LoVo (cell line): Measurements from ENCODE around the gene LTB4R2.

Source experiments
- DNase-seq: peaks from one replicate; pipeline ENCODE4 v3.0.0-alpha.2; 2016; ENCODE audit warnings: low spot score

The LTB4R2 gene

DNA sequence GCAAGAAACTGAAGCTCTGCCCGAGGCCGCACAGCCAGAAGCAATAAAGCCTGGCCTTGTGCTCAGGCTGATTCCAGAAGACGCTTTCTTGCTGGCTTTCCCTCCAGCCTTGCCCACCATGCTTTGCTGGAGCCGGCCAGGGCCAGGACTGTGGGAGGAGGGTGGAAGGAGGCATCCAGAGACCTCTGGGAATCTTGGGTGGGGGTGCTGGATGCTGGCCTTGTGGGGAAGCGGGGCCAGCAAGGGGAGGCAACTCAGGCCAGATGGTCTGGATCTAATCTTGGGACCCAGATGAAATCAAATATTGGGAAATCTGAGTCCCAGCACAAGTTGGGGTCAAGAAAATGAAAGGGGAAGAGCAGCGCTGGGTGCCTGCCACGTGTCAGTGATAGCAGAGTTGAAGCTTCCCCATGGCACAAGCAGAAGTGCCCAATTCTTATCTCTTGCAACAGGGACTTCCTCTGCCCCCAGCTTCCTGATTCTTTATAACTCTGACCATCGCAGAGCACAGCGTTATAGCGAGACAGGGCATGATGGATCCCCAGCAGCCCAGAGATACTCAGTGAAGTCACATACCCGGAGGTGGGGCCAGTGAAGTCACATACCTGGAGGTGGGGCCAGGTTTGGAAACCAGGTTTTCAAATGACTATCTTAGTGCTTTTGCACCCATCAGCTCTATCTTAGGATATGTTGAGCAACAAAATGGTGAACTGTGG is 32.2 kb upstream of the LTB4R2 start:
- no peak for DNase-seq

DNA sequence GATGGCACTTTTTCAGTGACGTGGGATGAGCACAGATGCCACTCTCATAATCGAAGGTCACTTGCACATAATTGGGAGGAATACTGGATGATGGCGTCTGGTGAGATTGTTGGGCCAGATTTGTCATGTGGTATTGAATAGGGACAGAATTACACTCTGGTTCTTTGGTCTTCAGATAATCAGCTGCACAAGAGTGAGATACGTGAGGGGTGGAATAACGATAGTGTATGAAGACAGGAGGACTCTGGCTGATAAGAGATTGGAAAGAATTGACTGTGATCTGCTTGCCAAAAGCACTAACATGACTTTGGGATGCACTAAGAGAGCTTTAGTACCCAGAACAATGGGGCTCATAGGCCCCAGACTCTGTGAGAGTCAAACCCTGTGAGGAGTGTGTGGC is 31.5 kb upstream of the LTB4R2 start:
- no peak for DNase-seq

- DNase-seq, result no peak
Measured at GRCh38 chr14:24279301-24280186, 30.4 kb upstream of the LTB4R2 start.

DNA sequence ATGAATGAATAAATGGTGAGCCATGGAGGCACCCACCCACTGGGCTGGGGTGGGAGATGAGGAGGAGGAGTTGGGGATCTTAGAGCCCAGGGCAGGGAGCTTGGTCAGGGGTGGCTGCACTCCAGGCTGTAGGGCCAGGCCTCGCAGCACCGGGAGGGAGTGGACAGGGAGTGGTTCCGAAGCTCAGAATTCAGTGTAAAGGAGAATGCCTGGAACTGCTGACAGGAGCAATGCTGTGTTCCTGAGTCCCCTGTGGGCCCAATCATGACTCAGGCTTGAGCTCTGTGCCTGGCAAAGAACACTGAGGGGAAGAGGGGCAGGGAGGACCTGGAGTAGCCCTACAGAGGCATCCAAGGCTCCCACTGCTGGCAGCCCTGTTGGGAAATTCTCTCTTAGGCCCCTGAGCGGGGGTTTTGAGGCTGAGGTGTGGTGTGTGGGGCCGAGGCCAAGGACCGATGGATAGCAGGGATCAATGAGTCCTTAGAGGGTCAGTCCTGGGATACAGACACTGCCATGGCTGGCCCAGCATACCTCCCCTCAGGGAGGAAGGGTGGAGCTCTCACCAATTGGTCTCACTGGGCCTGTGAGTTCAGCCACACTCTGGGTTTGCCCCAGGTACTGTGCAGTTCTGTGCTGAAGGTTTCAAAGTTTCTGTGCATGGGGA is 29.0 kb upstream of the LTB4R2 start:
- no peak for DNase-seq

- no peak for DNase-seq
Measured at GRCh38 chr14:24281636-24282035, 28.3 kb upstream of the LTB4R2 start.

DNA sequence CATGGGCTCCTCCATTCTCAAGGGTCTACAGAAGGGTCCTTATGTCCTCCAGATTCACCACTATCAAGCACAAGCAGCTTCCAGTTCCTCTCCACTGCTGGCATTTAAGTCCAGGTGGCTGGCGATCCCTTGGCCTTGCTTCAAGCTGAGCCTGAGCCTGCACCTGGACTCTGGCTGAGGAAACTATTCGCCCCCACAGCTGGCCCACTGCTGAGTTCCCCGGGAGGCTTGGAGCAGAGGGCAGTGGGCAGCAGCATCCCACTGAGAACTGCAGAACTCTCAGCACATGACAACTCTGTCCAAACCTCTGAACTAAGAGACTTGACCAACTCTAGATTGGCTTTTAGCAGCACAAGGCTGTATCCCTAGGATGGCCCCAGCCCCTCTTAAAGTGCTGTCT is 27.2 kb upstream of the LTB4R2 start:
- DNase-seq, result no peak

- DNase-seq, result no peak
Measured at GRCh38 chr14:24283796-24284460, 26.0 kb upstream of the LTB4R2 start.

GRCh38 chr14:24284501-24285035 is 25.4 kb upstream of the LTB4R2 start:
- no peak for DNase-seq

GRCh38 chr14:24285351-24285750 is 24.6 kb upstream of the LTB4R2 start:
- no peak for DNase-seq

DNA sequence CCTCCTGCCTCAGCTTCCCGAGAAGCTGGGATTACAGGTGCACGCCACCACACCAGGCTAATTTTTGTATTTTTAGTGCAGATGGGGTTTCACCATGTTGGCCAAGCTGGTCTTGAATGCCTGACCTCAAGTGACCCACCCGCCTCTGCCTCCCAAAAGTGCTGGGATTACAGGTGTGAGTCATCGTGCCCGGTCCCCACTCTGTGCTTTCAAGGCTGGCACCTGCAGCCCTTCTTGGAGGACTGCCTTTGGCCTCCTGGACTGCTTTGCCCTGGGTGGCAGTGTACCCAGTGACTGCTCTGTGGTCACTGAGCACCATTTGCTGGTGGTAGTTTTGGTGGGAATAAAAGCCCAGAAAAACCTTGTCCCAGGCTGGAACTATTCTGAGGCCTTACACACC is 22.9 kb upstream of the LTB4R2 start:
- no peak for DNase-seq

DNA sequence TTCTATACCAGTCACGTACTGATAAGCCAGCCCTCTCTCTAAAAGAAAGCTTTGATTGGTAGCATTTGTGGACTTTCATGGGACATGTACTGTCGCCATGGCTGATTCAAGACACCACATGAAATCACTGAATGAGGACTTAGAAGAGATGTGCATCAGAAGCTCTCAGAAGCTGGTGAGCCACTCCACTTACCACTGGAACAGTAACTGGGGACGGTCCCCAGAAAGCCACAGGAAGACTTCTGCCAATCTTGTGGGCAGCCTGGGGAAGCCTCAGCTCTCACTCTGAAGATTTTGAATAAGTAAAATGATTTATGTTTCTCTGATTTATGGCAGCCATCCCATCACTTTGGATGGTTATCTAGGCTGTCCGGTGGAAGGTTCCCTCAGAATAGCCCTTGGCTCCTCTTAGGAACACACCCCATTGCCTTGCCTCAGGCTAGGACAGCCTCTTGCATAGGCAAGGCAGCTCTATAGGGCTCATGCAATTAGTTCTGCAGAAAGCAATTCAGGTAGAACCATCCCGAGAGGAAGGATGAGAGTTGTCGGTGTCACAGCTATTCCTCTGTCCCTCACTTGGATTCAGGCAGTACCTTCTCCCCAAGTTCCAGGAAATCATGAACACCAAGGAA is 20.2 kb upstream of the LTB4R2 start:
- no peak for DNase-seq

DNA sequence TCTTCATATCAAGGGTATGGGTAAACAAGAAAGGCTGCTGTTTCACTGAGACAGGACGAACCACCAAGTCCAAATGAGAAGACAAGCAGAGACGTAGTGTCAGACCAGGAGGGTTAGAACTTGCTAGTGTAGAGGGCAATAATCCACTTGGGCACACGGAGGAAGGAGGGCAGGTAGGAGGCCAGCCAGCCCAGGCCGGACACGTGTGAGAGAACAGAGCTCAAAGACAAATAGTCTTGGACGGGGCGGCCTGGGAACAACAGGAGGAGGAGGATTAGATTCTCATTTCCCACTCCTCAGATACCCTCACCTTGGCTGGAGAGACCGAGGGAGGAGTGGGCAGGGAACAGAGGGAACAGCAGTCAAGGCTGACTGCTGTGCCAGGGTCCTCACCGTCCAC is 19.2 kb upstream of the LTB4R2 start:
- DNase-seq, result no peak

- no peak for DNase-seq
Measured at GRCh38 chr14:24291446-24292117, 18.4 kb upstream of the LTB4R2 start.

DNA sequence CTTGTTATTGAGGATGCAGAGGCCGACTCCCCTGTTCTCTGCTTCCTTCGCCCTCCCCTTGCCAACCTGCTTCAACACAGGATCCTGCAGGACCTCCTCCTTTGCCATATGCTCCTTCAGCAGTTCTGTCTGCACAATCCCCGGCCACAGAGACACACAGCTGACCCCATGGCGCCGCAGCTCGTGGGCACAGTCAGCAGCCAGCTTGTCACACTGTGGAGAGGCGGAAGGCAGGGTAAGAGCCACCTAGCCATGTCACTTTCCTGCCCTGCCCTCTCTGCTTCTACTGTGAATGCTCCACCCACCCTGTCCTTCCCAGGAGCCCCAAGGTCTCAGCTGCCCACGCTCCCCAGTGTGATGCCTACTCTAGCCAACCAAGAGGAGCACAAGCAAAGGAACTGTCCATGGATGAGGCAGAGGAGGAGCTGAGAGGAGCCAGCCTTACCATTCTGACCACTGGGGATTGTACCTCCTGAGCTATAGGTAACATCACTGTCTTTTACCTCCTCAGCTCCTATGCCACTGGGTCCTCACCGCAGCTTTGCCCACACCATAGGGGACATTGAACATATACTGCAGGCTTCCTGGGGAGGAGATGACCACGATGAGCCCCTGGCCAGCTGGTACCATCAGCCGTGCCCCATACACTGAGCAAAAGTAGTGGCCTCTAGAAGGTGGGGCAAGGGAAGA is 17.7 kb upstream of the LTB4R2 start:
- no peak for DNase-seq

DNA sequence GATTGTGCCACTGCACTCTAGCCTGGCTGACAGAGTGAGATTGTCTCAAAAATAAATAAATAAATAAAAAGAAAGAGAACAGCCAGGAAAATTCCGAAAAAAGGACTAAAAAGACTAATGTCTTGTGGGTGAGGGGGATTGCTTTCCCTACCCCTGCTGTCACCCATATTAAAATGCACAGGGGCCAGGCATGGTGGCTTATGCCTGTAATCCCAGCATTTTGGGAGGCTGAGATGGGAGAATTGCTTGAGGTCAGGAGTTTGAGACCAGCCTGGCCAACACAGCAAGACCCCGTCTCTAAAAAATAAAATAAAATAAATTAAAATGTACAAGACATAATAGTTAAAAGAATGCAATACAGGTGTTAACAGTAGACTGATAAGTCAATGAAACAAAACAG is 16.4 kb upstream of the LTB4R2 start:
- no peak for DNase-seq

- DNase-seq, result peak; percentile 32
Measured at GRCh38 chr14:24296341-24297157, 13.4 kb upstream of the LTB4R2 start.

GRCh38 chr14:24297190-24297964 is 12.6 kb upstream of the LTB4R2 start:
- peak; percentile 37 for DNase-seq

DNA sequence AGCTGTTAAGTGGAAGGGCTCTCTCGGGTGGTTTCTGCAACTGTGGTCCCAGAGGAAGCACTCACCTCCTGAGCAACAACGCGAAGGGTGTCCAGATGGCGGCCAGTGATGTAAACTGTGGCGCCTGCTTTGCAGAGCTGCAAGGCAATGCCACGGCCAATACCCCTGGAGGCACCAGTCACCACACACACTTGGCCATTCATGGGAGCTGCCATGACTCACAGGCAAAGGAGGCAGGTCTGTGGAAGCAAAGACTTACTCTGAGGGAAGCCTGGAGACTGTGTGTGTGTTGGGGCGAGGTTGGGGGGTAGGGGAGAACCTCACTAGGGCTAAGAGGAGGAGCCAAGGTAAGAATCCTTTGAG is 11.1 kb upstream of the LTB4R2 start:
- peak; percentile 57 for DNase-seq
